ENCODE results near the gene MAP3K7. TPM values are rescaled to one million over a fixed set of nuclear protein-coding genes. Genes with fewer than 3 reads are reported as not detected.

MAP3K7 gene
- total RNA-seq, 3 donors from 2014 or later (not counting 1 experiment from before 2014, with no cell fraction given) = 17.5 to 30.2 (median 27.5) TPM

- no peaks in the 10 kb centered on the region for H3K9me3 Mint-ChIP-seq
- Histone ChIP-seq H3K27me3 (ENCODE audit: control insufficient read depth, insufficient read depth, low read length) (no peaks in the 10 kb centered on the region), H3K27ac (ENCODE audit: low read length) (no peak overlapping the region), H3K36me3 (ENCODE audit: control insufficient read depth, insufficient read depth, low read length) (no peaks in the 10 kb centered on the region), H3K4me3 (ENCODE audit: low read length) (no peak overlapping the region), H3K9me3 (ENCODE audit: control insufficient read depth, insufficient read depth, low read length) (no peaks in the 10 kb centered on the region), H3K4me1 (ENCODE audit: control insufficient read depth, insufficient read depth, low read length) (no peaks in the 10 kb centered on the region)
- H3K27me3 Mint-ChIP-seq (ENCODE audit: low read depth in 2 of 2) = peaks cover 7 to 33% of the 10 kb centered on the region in 2 donors
- H3K4me3 Mint-ChIP-seq = no peak overlapping the region
- H3K4me1 Mint-ChIP-seq = no peaks in the 10 kb centered on the region
- intact Hi-C loops (cut with micrococcal nuclease) = no loop called here
- no peak for TF ChIP-seq CTCF (IDR thresholded peaks at IDR 0.05)
- DNase-seq = no peak
- H3K27ac Mint-ChIP-seq = no peak overlapping the region
- ATAC-seq = no peak
- H3K36me3 Mint-ChIP-seq = no peaks in the 10 kb centered on the region
These were observed 98.1 kb downstream of the MAP3K7 start for GRCh38 chr6:90488816-90489215.

- Histone ChIP-seq H3K4me1 (ENCODE audit: control insufficient read depth, insufficient read depth, low read length) (no peaks in the 10 kb centered on the region), H3K27me3 (ENCODE audit: control insufficient read depth, insufficient read depth, low read length) (no peaks in the 10 kb centered on the region), H3K27ac (ENCODE audit: low read length) (no peak overlapping the region), H3K4me3 (ENCODE audit: low read length) (no peak overlapping the region), H3K9me3 (ENCODE audit: control insufficient read depth, insufficient read depth, low read length) (no peaks in the 10 kb centered on the region), H3K36me3 (ENCODE audit: control insufficient read depth, insufficient read depth, low read length) (no peaks in the 10 kb centered on the region)
- H3K9me3 Mint-ChIP-seq = no peaks in the 10 kb centered on the region
- ATAC-seq = no peak
- intact Hi-C loops (cut with micrococcal nuclease) = no loop called here
- WGBS (ENCODE audit: insufficient coverage) = 51% methylated on average over 4 of the region's 4 CpGs
- DNase-seq = no peak
- TF ChIP-seq CTCF (IDR thresholded peaks at IDR 0.05) = no peak
- no peaks in the 10 kb centered on the region for H3K36me3 Mint-ChIP-seq
- no peak overlapping the region for H3K4me3 Mint-ChIP-seq
- no peaks in the 10 kb centered on the region for H3K4me1 Mint-ChIP-seq
- H3K27me3 Mint-ChIP-seq (ENCODE audit: low read depth in 2 of 2) = peaks cover 4 to 16% of the 10 kb centered on the region in 2 donors
- no peak overlapping the region for H3K27ac Mint-ChIP-seq
These were observed 101.1 kb downstream of the MAP3K7 start for GRCh38 chr6:90485635-90486277.

GRCh38 chr6:90484903-90485302 is 102.0 kb downstream of the MAP3K7 start:
- 83% methylated on average over 5 of the region's 5 CpGs for WGBS (ENCODE audit: insufficient coverage)
- Mint-ChIP-seq H3K4me1 (no peaks in the 10 kb centered on the region), H3K27me3 (ENCODE audit: low read depth in 2 of 2) (peaks cover 4 to 10% of the 10 kb centered on the region in 2 donors), H3K36me3 (no peaks in the 10 kb centered on the region), H3K4me3 (no peak overlapping the region), H3K27ac (no peak overlapping the region), H3K9me3 (no peaks in the 10 kb centered on the region)
- H3K9me3 ChIP-seq (ENCODE audit: control insufficient read depth, insufficient read depth, low read length) = no peaks in the 10 kb centered on the region
- H3K4me3 ChIP-seq (ENCODE audit: low read length) = no peak overlapping the region
- intact Hi-C loops (cut with micrococcal nuclease) = no loop called here
- no peak for ATAC-seq
- no peaks in the 10 kb centered on the region for H3K36me3 ChIP-seq (ENCODE audit: control insufficient read depth, insufficient read depth, low read length)
- no peaks in the 10 kb centered on the region for H3K27me3 ChIP-seq (ENCODE audit: control insufficient read depth, insufficient read depth, low read length)
- DNase-seq = no peak
- H3K4me1 ChIP-seq (ENCODE audit: control insufficient read depth, insufficient read depth, low read length) = no peaks in the 10 kb centered on the region
- H3K27ac ChIP-seq (ENCODE audit: low read length) = no peak overlapping the region
- TF ChIP-seq CTCF (IDR thresholded peaks at IDR 0.05) = no peak

GRCh38 chr6:90484385-90484784 is 102.5 kb downstream of the MAP3K7 start:
- no peak for TF ChIP-seq CTCF (IDR thresholded peaks at IDR 0.05)
- Mint-ChIP-seq H3K27me3 (ENCODE audit: low read depth in 2 of 2) (peaks cover 4 to 5% of the 10 kb centered on the region in 2 donors), H3K36me3 (no peaks in the 10 kb centered on the region), H3K9me3 (no peaks in the 10 kb centered on the region), H3K4me3 (no peak overlapping the region), H3K27ac (no peak overlapping the region), H3K4me1 (peaks cover under 1% of the 10 kb centered on the region in 2 donors)
- H3K4me3 ChIP-seq (ENCODE audit: low read length) = no peak overlapping the region
- 62% methylated on average over 3 of the region's 3 CpGs for WGBS (ENCODE audit: insufficient coverage)
- intact Hi-C loops (cut with micrococcal nuclease) = no loop called here
- H3K9me3 ChIP-seq (ENCODE audit: control insufficient read depth, insufficient read depth, low read length) = no peaks in the 10 kb centered on the region
- no peaks in the 10 kb centered on the region for H3K27me3 ChIP-seq (ENCODE audit: control insufficient read depth, insufficient read depth, low read length)
- H3K27ac ChIP-seq (ENCODE audit: low read length) = no peak overlapping the region
- no peaks in the 10 kb centered on the region for H3K36me3 ChIP-seq (ENCODE audit: control insufficient read depth, insufficient read depth, low read length)
- no peak for DNase-seq
- H3K4me1 ChIP-seq (ENCODE audit: control insufficient read depth, insufficient read depth, low read length) = peaks cover under 1% of the 10 kb centered on the region
- no peak for ATAC-seq
